H1 (cell line): ENCODE data around the gene YIPF2. TPM values are rescaled to one million over a fixed set of nuclear protein-coding genes. Genes with fewer than 3 reads are reported as not detected.

Experiments used
- CTCF ChIA-PET: fragments of 300-600 bp; sonication (Branson Sonifier 250); formaldehyde crosslinking; loops from one replicate; lab custom pipeline; 2021; ENCODE audit not compliant: partially characterized antibody; lab: Charles Lee
- POLR2A ChIA-PET: fragments of 300-600 bp; sonication (Branson Sonifier 250); formaldehyde crosslinking; loops from one replicate; lab custom pipeline; 2021; ENCODE audit warnings: inconsistent platforms; ENCODE audit not compliant: partially characterized antibody; lab: Charles Lee
- DNase-seq, 2 experiments: peaks; one replicate each; pipeline versions ENCODE4 v3.0.0 to v3.0.0-alpha.2; 2010 to 2022; ENCODE audit warnings: low spot score in 2 of 2, low read depth in 1 of 2, mixed read lengths in 1 of 2
- FAIRE-seq: peaks from 2 replicates; lab custom pipeline; 2011; peaks lifted over from hg19 to GRCh38; lab: Jason Lieb, UNC
- H2AFZ ChIP-seq: 2 replicates; pipeline ENCODE4 v1.8.1; 2012; ENCODE audit warnings: low read length, inconsistent platforms
- H2AK5ac ChIP-seq: 2 replicates; pipeline ENCODE4 v1.6.1; 2013; ENCODE audit warnings: low read depth, low read length
- H2BK120ac ChIP-seq: replicated peaks from 2 replicates; pipeline ENCODE3; 2013; ENCODE audit warnings: low read depth, low read length, inconsistent platforms
- H2BK12ac ChIP-seq: 2 replicates; pipeline ENCODE4 v1.6.1; 2013; ENCODE audit warnings: low read depth, low read length
- H2BK15ac ChIP-seq: 2 replicates; pipeline ENCODE4 v1.6.1; 2013; ENCODE audit warnings: low read length
- H2BK20ac ChIP-seq: 2 replicates; pipeline ENCODE4 v1.6.1; 2013; ENCODE audit warnings: low read length
- H2BK5ac ChIP-seq: 2 replicates; pipeline ENCODE4 v1.6.1; 2013; ENCODE audit warnings: low read depth, low read length
- H3K14ac ChIP-seq: 2 replicates; pipeline ENCODE4 v1.6.1; 2013; ENCODE audit warnings: inconsistent platforms; ENCODE audit not compliant: insufficient read length
- H3K18ac ChIP-seq: 2 replicates; pipeline ENCODE4 v1.6.1; 2013; ENCODE audit warnings: low read length; ENCODE audit errors: extremely low read depth
- H3K23ac ChIP-seq: 2 replicates; pipeline ENCODE4 v1.6.1; 2013; ENCODE audit warnings: inconsistent platforms; ENCODE audit not compliant: insufficient read length
- H3K23me2 ChIP-seq: 2 replicates; pipeline ENCODE4 v1.6.1; 2013; ENCODE audit warnings: low read depth, low read length
- H3K27ac ChIP-seq: 2 replicates; pipeline ENCODE4 v1.6.1; 2011; ENCODE audit warnings: low read depth, low read length, inconsistent platforms
- H3K27me3 ChIP-seq, 4 experiments: replicated peaks in 1 of 4; 1 replicate in 1 of 4; 2 replicates in 3 of 4; pipeline versions ENCODE4 v1.6.1 to v1.8.1; 2011 to 2013; ENCODE audit warnings: low read length in 3 of 4, mild to moderate bottlenecking in 3 of 4, inconsistent platforms in 2 of 4, mixed read lengths in 2 of 4, moderate library complexity in 1 of 4; ENCODE audit not compliant: control insufficient read depth in 3 of 4, insufficient read depth in 3 of 4; ENCODE audit errors: extremely low read depth in 1 of 4
- H3K36me3 ChIP-seq, 4 experiments: 2 replicates each; pipeline versions ENCODE4 v1.6.1 to v1.8.1; 2011 to 2013; ENCODE audit warnings: mild to moderate bottlenecking in 4 of 4, low read length in 3 of 4, moderate library complexity in 2 of 4, control low read depth in 1 of 4, inconsistent platforms in 1 of 4; ENCODE audit not compliant: insufficient read depth in 4 of 4, control insufficient read depth in 2 of 4
- H3K4ac ChIP-seq: replicated peaks from 2 replicates; pipeline ENCODE3; 2013; ENCODE audit warnings: low read length, low read depth, mixed read lengths, inconsistent platforms; ENCODE audit not compliant: insufficient read length
- H3K4me1 ChIP-seq, 4 experiments: replicated peaks in 1 of 4; 1 replicate in 1 of 4; 2 replicates in 3 of 4; pipeline versions ENCODE4 v1.6.1 to v1.8.1; 2011 to 2013; ENCODE audit warnings: low read length in 3 of 4, inconsistent platforms in 2 of 4, mixed read lengths in 1 of 4; ENCODE audit not compliant: insufficient read depth in 4 of 4, control insufficient read depth in 3 of 4
- H3K4me2 ChIP-seq, 2 experiments: 2 replicates each; pipeline versions ENCODE4 v1.6.1 to v1.8.1; 2011 to 2013; ENCODE audit warnings: low read depth in 2 of 2, low read length in 2 of 2, control low read depth in 1 of 2, inconsistent platforms in 1 of 2, mild to moderate bottlenecking in 1 of 2; ENCODE audit not compliant: insufficient read depth in 1 of 2
- H3K4me3 ChIP-seq, 4 experiments: fragments of 200-600, 300-600 bp in 1 of 4; sonication (generic), shearing (Covaris generic), sonication (Bioruptor Twin) in 1 of 4; 2 replicates each; pipeline versions ENCODE4 v1.5.1 to v1.8.1; 2011 to 2016; ENCODE audit warnings: low read length in 4 of 4, low read depth in 3 of 4, control low read depth in 2 of 4, inconsistent platforms in 2 of 4, mild to moderate bottlenecking in 2 of 4, mixed read lengths in 1 of 4, moderate library complexity in 1 of 4; ENCODE audit not compliant: insufficient read depth in 2 of 4; ENCODE audit errors: extremely low read depth in 1 of 4
- H3K56ac ChIP-seq: replicated peaks from 2 replicates; pipeline ENCODE3; 2013; ENCODE audit warnings: low read depth, mild to moderate bottlenecking, mixed read lengths, low read length, inconsistent platforms; ENCODE audit not compliant: insufficient read length
- H3K79me1 ChIP-seq: 2 replicates; pipeline ENCODE4 v1.6.1; 2013; ENCODE audit warnings: low read depth, low read length, control low read depth
- H3K79me2 ChIP-seq, 2 experiments: 2 replicates each; pipeline versions ENCODE4 v1.6.1 to v1.8.1; 2012 to 2013; ENCODE audit warnings: low read length in 2 of 2, mild to moderate bottlenecking in 2 of 2, inconsistent platforms in 1 of 2; ENCODE audit not compliant: insufficient read depth in 2 of 2, control insufficient read depth in 1 of 2
- H3K9ac ChIP-seq, 4 experiments: replicated peaks in 1 of 4; 1 replicate in 1 of 4; 2 replicates in 3 of 4; pipeline versions ENCODE4 v1.6.1 to v1.8.1; 2011 to 2013; ENCODE audit warnings: low read depth in 3 of 4, low read length in 3 of 4, control low read depth in 2 of 4, mild to moderate bottlenecking in 2 of 4, moderate library complexity in 2 of 4, inconsistent platforms in 1 of 4; ENCODE audit errors: extremely low read depth in 1 of 4
- H3K9me3 ChIP-seq, 2 experiments: 2 replicates each; pipeline versions ENCODE4 v1.6.1 to v1.8.1; 2012 to 2013; ENCODE audit warnings: mild to moderate bottlenecking in 2 of 2, moderate library complexity in 2 of 2, control low read depth in 1 of 2, inconsistent platforms in 1 of 2, low read depth in 1 of 2, low read length in 1 of 2, mixed read lengths in 1 of 2; ENCODE audit not compliant: insufficient read depth in 2 of 2
- H4K20me1 ChIP-seq, 2 experiments: replicated peaks in 1 of 2; 2 replicates each; pipeline versions ENCODE3 to v1.8.1; 2011 to 2013; ENCODE audit warnings: inconsistent platforms in 2 of 2, low read length in 2 of 2, mild to moderate bottlenecking in 1 of 2; ENCODE audit not compliant: insufficient read depth in 2 of 2, control insufficient read depth in 1 of 2
- H4K5ac ChIP-seq: 2 replicates; pipeline ENCODE4 v1.6.1; 2013; ENCODE audit warnings: low read length, low read depth, mixed read lengths, inconsistent platforms; ENCODE audit not compliant: insufficient read length
- H4K8ac ChIP-seq: 2 replicates; pipeline ENCODE4 v1.8.0; 2013; ENCODE audit warnings: mild to moderate bottlenecking, moderate library complexity, low read length, inconsistent platforms; ENCODE audit not compliant: insufficient read depth; ENCODE audit errors: extremely low read depth
- H4K91ac ChIP-seq: replicated peaks from 2 replicates; pipeline ENCODE3; 2013; ENCODE audit warnings: low read length, mixed read lengths, inconsistent platforms; ENCODE audit not compliant: insufficient read length
- EGR1 ChIP-seq: IDR thresholded peaks from 2 replicates; pipeline ENCODE4 v1.6.1; 2011; ENCODE audit warnings: low read depth, low read length, borderline replicate concordance
- KDM5A ChIP-seq: fragments of 200-600 bp; IDR thresholded peaks from 2 replicates; pipeline ENCODE4 v1.7.1; 2012; ENCODE audit warnings: mild to moderate bottlenecking, low read length, inconsistent platforms, mixed read lengths
- RFX5 ChIP-seq: IDR thresholded peaks from 2 replicates; pipeline ENCODE4 v1.6.1; 2011; ENCODE audit warnings: low read depth, low read length, improper control_type of control experiment, borderline replicate concordance
- RXRA ChIP-seq: IDR thresholded peaks from 2 replicates; pipeline ENCODE4 v1.6.1; 2011; ENCODE audit warnings: low read depth, mild to moderate bottlenecking, low read length, moderate library complexity; ENCODE audit not compliant: insufficient read depth
- SIN3A ChIP-seq, 2 experiments: IDR thresholded peaks in 1 of 2; conservative IDR thresholded peaks in 1 of 2; 2 replicates each; pipeline ENCODE4 v1.6.1; 2011 to 2012; ENCODE audit warnings: low read length in 2 of 2, improper control_type of control experiment in 1 of 2, low read depth in 1 of 2, mild to moderate bottlenecking in 1 of 2
- SIRT6 ChIP-seq: IDR thresholded peaks from one replicate; pipeline ENCODE4 v1.7.1; 2012; ENCODE audit warnings: low read length, inconsistent platforms
- TBP ChIP-seq: IDR thresholded peaks from 2 replicates; pipeline ENCODE4 v1.6.1; 2011; ENCODE audit warnings: low read depth, low read length, improper control_type of control experiment
- WGBS, 2 experiments: shearing (Covaris generic) in 1 of 2; methylation state at CpG; one replicate each; pipeline versions ENCODE4 v1.1.6 to v1.1.7; 2013 to 2015; ENCODE audit warnings: low lambda C conversion rate in 2 of 2, mixed read lengths in 2 of 2, inconsistent platforms in 1 of 2, low coverage in 1 of 2, missing lambda C conversion rate in 1 of 2; ENCODE audit not compliant: insufficient replicate concordance in 2 of 2, insufficient coverage in 1 of 2, insufficient read length in 1 of 2; ENCODE audit errors: extremely low coverage in 1 of 2, missing lambda C conversion rate in 1 of 2; 5-methylcytosine and 5-hydroxymethylcytosine counted together
- long read RNA-seq, 2 experiments: library from RNA in 1 of 2; library from capped mRNA in 1 of 2; stranded (forward); transcript quantifications; one replicate each; pipeline ENCODE4 v2.0.0, GENCODE V29; 2021; ENCODE audit warnings: inconsistent platforms in 1 of 2
- polyA minus RNA-seq, 3 experiments: library from RNA; depleted of rRNA, polyadenylated mRNA; stranded (reverse); fragments of >200 nt; gene quantifications; 1 replicate in 2 of 3; 2 replicates in 1 of 3; pipeline ENCODE4 v1.2.3, GENCODE V29; 2011
- polyA plus RNA-seq, 7 experiments: library from polyadenylated mRNA; depleted of rRNA in 3 of 7; stranded (reverse) in 5 of 7; unstranded in 2 of 7; fragments of >200 nt in 5 of 7; fragments of 200-250 nt in 2 of 7; gene quantifications; 1 replicate in 5 of 7; 2 replicates in 1 of 7; 4 replicates in 1 of 7; pipeline versions ENCODE4 v1.2.1 to v1.2.3, GENCODE V29; 2011 to 2013; ENCODE audit warnings: missing spikeins in 2 of 7, mixed read lengths in 2 of 7
- total RNA-seq: library from RNA; stranded (reverse); fragmentation: NEBNext Ultra II Directional; extraction: Animal tissue kit (Norgen Biotek cat#: 25700); gene quantifications from 2 replicates; pipeline ENCODE4 v1.2.1, GENCODE V29; 2021

YIPF2 gene
- total RNA-seq (47.5 and 48.3 TPM in 2 replicates), polyA plus RNA-seq (2011; rRNA removed) (112 and 151 TPM in 2 replicates), polyA minus RNA-seq (2011; rRNA and poly(A)+ RNA removed) (31.4 and 45.4 TPM in 2 replicates)
- polyA plus RNA-seq (2011; cell fraction: cytosol; rRNA removed): 91.7 TPM
- 125 TPM for polyA plus RNA-seq (2011; cell fraction: nucleus; rRNA removed)
- 24.9 to 55.5 TPM (median 50.4 TPM) in 4 replicates for polyA plus RNA-seq (2012, experiment 1 of 2)
- 58.3 TPM for polyA plus RNA-seq (2012, experiment 2 of 2)
- polyA plus RNA-seq (2013, experiment 1 of 2): 47.5 TPM
- 47.1 TPM for polyA plus RNA-seq (2013, experiment 2 of 2)
- polyA minus RNA-seq (2011; cell fraction: cytosol; rRNA and poly(A)+ RNA removed): 41.3 TPM
- polyA minus RNA-seq (2011; cell fraction: nucleus; rRNA and poly(A)+ RNA removed): 49.0 TPM
- long read RNA-seq, experiment 1, transcript YIPF2-204 (10 exons, 1,550 nt): major isoform, 10 of 27 reads
- long read RNA-seq, experiment 1, partial matches to known transcripts: 7 of 27 reads
- long read RNA-seq, experiment 1, other reads (novel, unspliced or antisense): 10 of 27 reads
- long read RNA-seq, experiment 2, transcript YIPF2-204 (10 exons, 1,550 nt): major isoform, 14 of 23 reads
- long read RNA-seq, experiment 2, partial matches to known transcripts: 2 of 23 reads
- long read RNA-seq, experiment 2, other reads (novel, unspliced or antisense): 5 of 23 reads

- H3K4me1 ChIP-seq: peaks cover 0 to 6% (median 1%) of the 10 kb centered on the region in 4 experiments; a peak in 4 of 7 replicates
- peak within 1 kb of the TSS; percentile 73 to 94 for H3K4me2 ChIP-seq
- H4K5ac ChIP-seq: no peak within 1 kb of the TSS
- 2% methylated on average over 80 of the region's 96 CpGs; no CpG with 5 or more reads in 1 of the 2 experiments for WGBS, 2 experiments
- H3K9me3 ChIP-seq: no peaks in the 10 kb centered on the region
- H4K20me1 ChIP-seq: peaks cover 0 to 7% of the 10 kb centered on the region in 2 experiments
- ChIA-PET CTCF (interaction anchor here (1.0 to 2.3 kb wide), 6 partner anchors 11 to 474 kb away, joined by 3 to 12 read pairs (median 3); no protein-coding TSS in a partner anchor), POLR2A (interaction anchor here (1.1 to 2.7 kb wide), 3 partner anchors 13 to 41 kb away, joined by 3 to 16 read pairs (median 4); no protein-coding TSS in a partner anchor)
- peak within 1 kb of the TSS; percentile 55; the same call in 1 of the 2 replicates for H3K27ac ChIP-seq
- no peak within 1 kb of the TSS for H2BK15ac ChIP-seq
- peaks cover 0 to 7% (median 2%) of the 10 kb centered on the region in 4 experiments; a peak in 6 of 8 replicates for H3K36me3 ChIP-seq
- FAIRE-seq: peak; percentile 65
- no peak within 1 kb of the TSS for H2BK120ac ChIP-seq
- no peak within 1 kb of the TSS for H3K14ac ChIP-seq
- H3K9ac ChIP-seq: peak within 1 kb of the TSS; percentile 65 to 83 (median 78)
- no peak within 1 kb of the TSS for H3K56ac ChIP-seq
- H2BK20ac ChIP-seq: no peak within 1 kb of the TSS
- H3K79me2 ChIP-seq: peaks cover 7 to 25% of the 10 kb centered on the region in 2 experiments; a peak in 3 of 4 replicates
- no peak within 1 kb of the TSS for H3K23ac ChIP-seq
- H3K27me3 ChIP-seq: no peaks in the 10 kb centered on the region
- peak within 1 kb of the TSS; percentile 91; the same call in 1 of the 2 replicates for H4K8ac ChIP-seq
- H3K4me3 ChIP-seq: peak within 1 kb of the TSS; percentile 71 to 95 (median 84)
- H2BK5ac ChIP-seq: peak within 1 kb of the TSS; percentile 44; the same call in 1 of the 2 replicates
- peak within 1 kb of the TSS; percentile 21 for H3K4ac ChIP-seq
- peaks cover 8% of the 10 kb centered on the region; the same call in 1 of the 2 replicates for H3K79me1 ChIP-seq
- DNase-seq: peak; percentile 93 to 95
- H3K23me2 ChIP-seq: peaks cover 11% of the 10 kb centered on the region
- H2AFZ ChIP-seq: no peak within 1 kb of the TSS
- peak within 1 kb of the TSS; percentile 73 for H4K91ac ChIP-seq
- no peak within 1 kb of the TSS for H2BK12ac ChIP-seq
- H3K18ac ChIP-seq: no peak within 1 kb of the TSS; the same call in 1 of the 2 replicates
- H2AK5ac ChIP-seq: no peak within 1 kb of the TSS
- TF ChIP-seq RFX5 (no peak), EGR1 (peak; percentile 63), KDM5A (peak; percentile 95), SIN3A (conservative IDR thresholded peaks at IDR 0.05 in 1 of 2, IDR thresholded peaks at IDR 0.05 in 1 of 2; ENCODE audit: low read depth in 1 of 2, low read length in 2 of 2) (peak; percentile 95 to 98; a peak in 3 of 4 replicates), RXRA (no peak), SIRT6 (no peak), TBP (peak; percentile 95)
Observed at GRCh38 chr19:10928563-10929401, at the start of gene YIPF2, which contains the start of gene TIMM29. Gene YIPF2 (minus strand): TSS chr19:10928639. CDS start chr19:10928410, 229 bp downstream. Gene TIMM29 (plus strand): TSS chr19:10928811. CDS start chr19:10928823, 12 bp downstream.
